CD4-positive, alpha-beta T cell treated with Interleukin-17A for 1 hour (primary cell): Measurements from ENCODE around the gene JAKMIP1.

Experiments used
- DNase-seq: peaks from one replicate; pipeline ENCODE4 v3.0.0-alpha.2; 2020

Gene JAKMIP1

GRCh38 chr4:6200011-6200921, at the start of gene JAKMIP1:
JAKMIP1 (minus strand) TSS chr4:6200549; CDS start chr4:6112850, 87,699 bp downstream.
- DNase-seq: peak; percentile 92

- no peak for DNase-seq
Observed at GRCh38 chr4:6248394-6248793, 48.0 kb upstream of the JAKMIP1 start.

GRCh38 chr4:6246170-6246634, 45.9 kb upstream of the JAKMIP1 start:
- DNase-seq: no peak

- DNase-seq: no peak
Observed at GRCh38 chr4:6245246-6246169, 45.2 kb upstream of the JAKMIP1 start.

GRCh38 chr4:6242271-6243029, 42.1 kb upstream of the JAKMIP1 start:
- no peak for DNase-seq

- no peak for DNase-seq
Observed at GRCh38 chr4:6241062-6241845, 40.9 kb upstream of the JAKMIP1 start.

GRCh38 chr4:6239968-6240367, 39.6 kb upstream of the JAKMIP1 start:
- DNase-seq: no peak

GRCh38 chr4:6239486-6239885, 39.1 kb upstream of the JAKMIP1 start:
- DNase-seq: no peak

- no peak for DNase-seq
Observed at GRCh38 chr4:6236816-6237390, 36.6 kb upstream of the JAKMIP1 start.

- DNase-seq: no peak
Observed at GRCh38 chr4:6235901-6236640, 35.7 kb upstream of the JAKMIP1 start.

GRCh38 chr4:6235012-6235411, 34.7 kb upstream of the JAKMIP1 start:
- no peak for DNase-seq

- DNase-seq: no peak
Observed at GRCh38 chr4:6233929-6234328, 33.6 kb upstream of the JAKMIP1 start.

GRCh38 chr4:6232836-6233785, 32.8 kb upstream of the JAKMIP1 start:
- no peak for DNase-seq

GRCh38 chr4:6231663-6232165, 31.4 kb upstream of the JAKMIP1 start:
- DNase-seq: no peak

- DNase-seq: no peak
Observed at GRCh38 chr4:6230827-6231662, 30.7 kb upstream of the JAKMIP1 start.

GRCh38 chr4:6230502-6230785, 30.1 kb upstream of the JAKMIP1 start:
- no peak for DNase-seq

- DNase-seq: no peak
Observed at GRCh38 chr4:6229671-6230501, 29.5 kb upstream of the JAKMIP1 start.

- no peak for DNase-seq
Observed at GRCh38 chr4:6229095-6229494, 28.7 kb upstream of the JAKMIP1 start.
